Activated T-cell treated with anti-CD3 and anti-CD28 coated beads, Interleukin-2, amount 50 U/mL, for 48 hours (primary cell): ENCODE results near the gene SCGB1C2.

Experiments
- DNase-seq, 2 experiments: peaks; one replicate each; pipeline ENCODE4 v3.0.0-alpha.2; 2020

SCGB1C2 gene

GRCh38 chr17:173166-173911 is 36.0 kb downstream of the SCGB1C2 start:
- DNase-seq, result no peak

- no peak for DNase-seq
Observed at GRCh38 chr17:177155-177554, 39.8 kb downstream of the SCGB1C2 start.

GRCh38 chr17:177762-178161 is 40.4 kb downstream of the SCGB1C2 start:
- no peak for DNase-seq

- no peak for DNase-seq
Observed at GRCh38 chr17:178292-179065, 41.1 kb downstream of the SCGB1C2 start.

- no peak for DNase-seq
Observed at GRCh38 chr17:179066-179432, 41.7 kb downstream of the SCGB1C2 start.

- no peak for DNase-seq
Observed at GRCh38 chr17:179781-180380, 42.5 kb downstream of the SCGB1C2 start.

GRCh38 chr17:180381-181244 is 43.2 kb downstream of the SCGB1C2 start:
- no peak for DNase-seq

- DNase-seq, result peak in 1 of 2 experiments; percentile 32
Observed at GRCh38 chr17:181245-182049, 44.1 kb downstream of the SCGB1C2 start, which contains the start of gene DOC2B. Gene DOC2B, minus strand, starts transcription at chr17:181650. Its CDS starts 171 bp downstream, at chr17:181479.

- DNase-seq, result no peak
Observed at GRCh38 chr17:182050-182751, 44.8 kb downstream of the SCGB1C2 start.

GRCh38 chr17:183021-183420 is 45.7 kb downstream of the SCGB1C2 start:
- no peak for DNase-seq

GRCh38 chr17:185445-186138 is 48.2 kb downstream of the SCGB1C2 start:
- DNase-seq, result peak; percentile 44 to 58

- DNase-seq, result no peak
Observed at GRCh38 chr17:187130-187529, 49.8 kb downstream of the SCGB1C2 start.
